Mucosa of descending colon (tissue), 3 donors: ENCODE data around the gene SCT. TPM values are rescaled to one million over a fixed set of nuclear protein-coding genes. Genes with fewer than 3 reads are reported as not detected.
"Not testable (repeated sequence)": the region's sequence is repeated elsewhere in the genome, so short reads cannot be mapped to it uniquely, and the experiment has no call there.

Experiments used
- ATAC-seq: fragments of 200-7000 bp; cut with Tn5 transposase; one replicate; pipeline ENCODE4 v1.9.1; 2020; ENCODE audit warnings: mild to moderate bottlenecking, moderate library complexity
- DNase-seq, 3 donors: peaks; one replicate each; pipeline ENCODE4 v3.0.0-alpha.2; 2020
- H3K36me3 ChIP-seq: fragments of 200-600 bp; one replicate; pipeline ENCODE4 v1.8.0; 2021; ENCODE audit warnings: low read depth, mild to moderate bottlenecking
- H3K4me1 ChIP-seq: fragments of 200-600 bp; one replicate; pipeline ENCODE4 v1.8.0; 2021; ENCODE audit warnings: low read depth, mild to moderate bottlenecking
- H3K4me3 ChIP-seq: fragments of 200-600 bp; one replicate; pipeline ENCODE4 v1.8.0; 2021; ENCODE audit warnings: mild to moderate bottlenecking
- H3K9me3 ChIP-seq: fragments of 200-600 bp; one replicate; pipeline ENCODE4 v1.8.0; 2021; ENCODE audit warnings: mild to moderate bottlenecking
- intact Hi-C, 2 donors: fragments of 100-400 bp; cut with DNase I in 1 of 2; cut with micrococcal nuclease in 1 of 2; formaldehyde crosslinking; loops; one replicate each; pipeline versions ENCODE4 v1.11.0 to v1.11.1; 2022; cut with DNase I, micrococcal nuclease
- total RNA-seq, 3 donors: library from RNA; stranded (reverse); fragmentation: NEBNext Ultra II Directional in 2 of 3; extraction: Animal tissue kit (Norgen Biotek cat#: 25700) in 2 of 3; gene quantifications; one replicate each; pipeline versions ENCODE4 v1.2.1 to v1.2.4, GENCODE V29; 2021 to 2023
- TF ChIP-seq, protein P1 (sequence below): fragments of 200-600 bp; IDR thresholded peaks from one replicate; pipeline ENCODE4 v1.8.0; 2022; ENCODE audit warnings: antibody characterized with exemption, mild to moderate bottlenecking
- donor health status: DM: no; HTN: no; CAD: no; lungs with moderate emphysema.
- donor health status: DM: no; HTN: no; CAD: no.
- donor health status: DM: no; HTN: yes; CAD: no.

SCT gene
- total RNA-seq, 3 donors from 2014 or later: 1.0 TPM; not detected in 1

DNA sequence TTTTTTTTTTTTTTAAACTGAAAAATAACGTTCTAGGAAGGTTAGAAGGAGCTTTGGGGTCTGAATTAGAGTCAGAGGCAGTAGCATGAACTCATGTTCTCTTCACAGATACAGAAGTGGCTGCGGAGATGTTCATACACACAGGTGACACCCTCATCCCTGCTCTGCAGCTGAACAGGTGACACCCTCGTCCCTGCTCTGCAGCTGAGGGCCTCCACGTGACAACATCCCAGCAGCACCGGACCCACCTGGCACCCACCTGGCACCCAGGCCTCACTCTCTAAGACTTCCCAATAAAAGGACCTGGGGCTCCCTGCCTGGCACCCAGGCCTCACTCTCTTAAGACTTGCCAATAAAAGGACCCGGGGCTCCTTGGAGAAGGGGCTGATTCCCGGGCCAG lies 29.9 kb upstream of the SCT start:
- intact Hi-C loops: no loop called here
- no peaks in the 10 kb centered on the region for H3K9me3 ChIP-seq
- TF ChIP-seq, protein P1, sequence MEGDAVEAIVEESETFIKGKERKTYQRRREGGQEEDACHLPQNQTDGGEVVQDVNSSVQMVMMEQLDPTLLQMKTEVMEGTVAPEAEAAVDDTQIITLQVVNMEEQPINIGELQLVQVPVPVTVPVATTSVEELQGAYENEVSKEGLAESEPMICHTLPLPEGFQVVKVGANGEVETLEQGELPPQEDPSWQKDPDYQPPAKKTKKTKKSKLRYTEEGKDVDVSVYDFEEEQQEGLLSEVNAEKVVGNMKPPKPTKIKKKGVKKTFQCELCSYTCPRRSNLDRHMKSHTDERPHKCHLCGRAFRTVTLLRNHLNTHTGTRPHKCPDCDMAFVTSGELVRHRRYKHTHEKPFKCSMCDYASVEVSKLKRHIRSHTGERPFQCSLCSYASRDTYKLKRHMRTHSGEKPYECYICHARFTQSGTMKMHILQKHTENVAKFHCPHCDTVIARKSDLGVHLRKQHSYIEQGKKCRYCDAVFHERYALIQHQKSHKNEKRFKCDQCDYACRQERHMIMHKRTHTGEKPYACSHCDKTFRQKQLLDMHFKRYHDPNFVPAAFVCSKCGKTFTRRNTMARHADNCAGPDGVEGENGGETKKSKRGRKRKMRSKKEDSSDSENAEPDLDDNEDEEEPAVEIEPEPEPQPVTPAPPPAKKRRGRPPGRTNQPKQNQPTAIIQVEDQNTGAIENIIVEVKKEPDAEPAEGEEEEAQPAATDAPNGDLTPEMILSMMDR: no peak
- no peak for ATAC-seq
- no peak for DNase-seq
- no peak overlapping the region for H3K4me3 ChIP-seq
- peaks cover 5% of the 10 kb centered on the region for H3K4me1 ChIP-seq
- no peaks in the 10 kb centered on the region for H3K36me3 ChIP-seq

DNA sequence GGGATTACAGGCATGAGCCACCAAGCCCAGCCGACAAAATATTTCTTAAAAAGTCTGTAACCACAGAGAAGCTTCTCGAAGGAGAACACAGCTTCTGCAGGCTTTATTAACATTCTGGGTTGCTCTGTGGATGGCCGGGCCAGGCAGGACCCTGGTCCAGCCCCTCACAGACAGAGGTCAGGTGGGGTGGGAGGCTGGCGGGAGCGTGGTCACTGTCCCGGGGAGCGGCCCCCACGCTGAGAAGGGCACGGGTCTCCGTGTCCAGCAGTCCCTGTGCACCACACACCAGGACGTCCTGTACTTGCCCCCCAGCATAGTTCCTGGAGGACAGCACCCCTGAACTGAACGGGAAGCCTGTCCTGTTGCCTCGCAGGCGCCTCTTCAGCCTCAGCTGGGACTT lies 29.4 kb upstream of the SCT start:
- intact Hi-C loops: no loop called here

DNA sequence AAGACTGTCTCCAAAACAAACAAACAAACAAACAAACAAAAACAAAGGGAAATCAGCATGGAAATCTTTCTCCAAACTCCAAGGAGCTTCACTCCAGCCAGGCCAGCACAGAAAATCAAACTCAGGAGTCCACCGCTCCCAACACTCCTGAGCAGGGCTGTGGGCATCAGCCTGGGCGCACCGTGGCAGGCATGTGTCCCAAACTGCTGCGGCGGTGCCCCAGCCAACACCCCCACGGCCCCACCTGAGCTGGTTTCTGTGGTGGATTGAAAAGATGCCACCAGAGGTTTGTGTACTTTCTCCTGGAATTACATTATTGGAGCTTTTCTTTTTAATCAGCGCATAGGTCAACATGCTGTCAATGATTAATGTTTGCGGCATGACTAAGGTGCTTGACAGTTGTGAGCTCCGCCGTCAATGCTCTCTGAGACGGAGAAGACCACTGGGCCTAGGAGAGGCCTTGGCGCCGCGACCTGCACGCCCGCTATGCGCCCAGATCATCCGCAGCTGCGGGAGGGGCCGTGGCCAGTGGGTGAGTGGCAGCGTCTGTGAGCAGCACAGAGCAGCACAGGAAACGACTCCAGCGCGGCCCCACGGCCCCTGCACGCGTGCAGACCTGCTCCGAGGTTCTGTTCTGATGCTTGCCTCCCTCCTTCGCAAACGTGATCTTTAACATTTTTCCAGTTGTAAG lies 28.2 kb upstream of the SCT start:
- Histone ChIP-seq H3K36me3 (no peaks in the 10 kb centered on the region), H3K4me3 (no peak overlapping the region), H3K9me3 (no peaks in the 10 kb centered on the region), H3K4me1 (peaks cover 5% of the 10 kb centered on the region)
- TF ChIP-seq, protein P1: no peak
- intact Hi-C loops: no loop called here
- DNase-seq (peak in 1 of 3 donors; percentile 44), ATAC-seq (peak; percentile 81)

More for the DNA sequence above, 29.4 kb upstream of the SCT start:
- Histone ChIP-seq H3K36me3 (no peaks in the 10 kb centered on the region), H3K9me3 (no peaks in the 10 kb centered on the region), H3K4me3 (no peak overlapping the region), H3K4me1 (peaks cover 5% of the 10 kb centered on the region)
- DNase-seq: no peak
- ATAC-seq: no peak
- TF ChIP-seq, protein P1: no peak

DNA sequence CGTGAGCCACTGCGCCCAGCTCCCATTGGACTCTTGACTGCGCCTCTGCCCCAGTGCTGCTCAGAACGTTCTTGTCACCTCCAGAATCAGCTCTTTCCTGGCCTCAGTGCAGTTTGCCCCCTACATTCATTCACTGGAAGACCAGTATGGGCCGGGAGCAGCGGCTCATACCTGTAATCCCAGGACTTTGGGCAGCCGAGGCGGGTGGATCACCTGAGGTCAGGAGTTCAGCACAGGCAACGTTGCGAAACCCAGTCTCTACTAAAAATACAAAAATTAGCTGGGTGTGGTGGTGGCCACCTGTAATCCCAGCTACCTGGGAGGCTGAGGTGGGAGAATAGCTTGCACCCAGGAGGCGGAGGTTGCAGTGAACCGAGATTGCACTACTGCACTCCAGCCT lies 27.5 kb upstream of the SCT start:
- DNase-seq, intact Hi-C loops, H3K9me3 ChIP-seq, H3K36me3 ChIP-seq, H3K4me1 ChIP-seq, H3K4me3 ChIP-seq: not testable (repeated sequence)
- peak; percentile 17 for ATAC-seq

DNA sequence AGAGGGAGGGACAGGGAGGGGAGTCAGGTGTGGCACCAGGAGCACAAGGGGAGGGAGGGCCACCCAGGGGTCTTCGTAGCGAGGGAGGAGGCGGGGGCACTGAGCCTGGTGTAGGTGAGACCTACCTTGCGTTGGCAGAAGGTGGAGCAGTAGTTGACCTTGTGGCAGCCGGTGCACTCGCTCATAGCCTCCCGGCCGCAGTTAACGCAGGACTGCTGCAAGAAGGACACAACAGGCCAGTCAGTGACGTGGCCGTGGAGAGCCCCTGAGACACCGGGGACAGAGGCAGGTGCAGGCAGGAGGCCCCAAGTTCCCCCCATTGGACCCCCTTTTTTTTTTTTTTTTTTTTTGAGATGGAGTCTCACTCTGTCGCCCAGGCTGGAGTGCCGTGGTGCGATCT lies 26.9 kb upstream of the SCT start:
- no peak overlapping the region for H3K4me3 ChIP-seq
- no peak for ATAC-seq
- TF ChIP-seq, protein P1: no peak
- DNase-seq: no peak
- no peaks in the 10 kb centered on the region for H3K9me3 ChIP-seq
- H3K36me3 ChIP-seq: no peaks in the 10 kb centered on the region
- intact Hi-C loops: no loop called here
- peaks cover 5% of the 10 kb centered on the region for H3K4me1 ChIP-seq

DNA sequence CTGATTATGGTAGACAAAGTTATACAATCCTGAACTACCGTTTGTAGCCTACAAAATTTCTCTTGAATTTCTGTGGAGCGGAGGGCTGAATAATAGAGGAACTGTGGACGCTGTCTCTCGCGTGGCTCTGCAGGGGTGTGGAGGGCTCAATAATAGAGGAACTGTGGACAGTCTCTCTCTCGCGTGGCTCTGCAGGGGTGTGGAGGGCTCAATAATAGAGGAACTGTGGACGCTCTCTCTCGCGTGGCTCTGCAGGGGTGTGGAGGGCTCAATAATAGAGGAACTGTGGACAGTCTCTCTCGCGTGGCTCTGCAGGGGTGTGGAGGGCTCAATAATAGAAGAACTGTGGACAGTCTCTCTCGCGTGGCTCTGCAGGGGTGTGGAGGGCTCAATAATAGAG lies 26.2 kb upstream of the SCT start:
- H3K9me3 ChIP-seq, DNase-seq, H3K36me3 ChIP-seq, ATAC-seq, H3K4me1 ChIP-seq, intact Hi-C loops, H3K4me3 ChIP-seq: not testable (repeated sequence)

DNA sequence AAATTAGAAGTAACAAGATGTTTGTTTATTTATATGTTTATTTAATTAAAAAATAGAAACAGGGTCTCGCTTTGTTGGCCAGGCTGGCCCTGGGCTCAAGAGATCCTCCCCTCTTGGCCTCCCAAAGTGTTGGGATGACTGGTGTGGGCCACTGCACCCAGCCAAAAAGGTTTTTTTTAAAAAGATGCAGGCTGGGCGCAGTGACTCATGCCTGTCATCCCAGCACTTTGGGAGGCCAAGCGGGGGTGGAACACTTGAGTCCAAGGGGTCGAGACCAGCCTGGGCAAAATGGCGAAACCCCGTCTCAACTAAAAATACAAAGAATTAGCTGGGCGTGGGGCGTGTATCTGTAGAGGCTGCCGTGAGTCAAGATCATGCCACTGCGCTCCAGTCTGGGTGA lies 23.5 kb upstream of the SCT start:
- Histone ChIP-seq H3K4me1 (peaks cover 5% of the 10 kb centered on the region), H3K9me3 (no peaks in the 10 kb centered on the region), H3K4me3 (no peak overlapping the region), H3K36me3 (no peaks in the 10 kb centered on the region)
- DNase-seq (no peak), ATAC-seq (no peak)
- TF ChIP-seq, protein P1: no peak
- intact Hi-C loops: no loop called here

DNA sequence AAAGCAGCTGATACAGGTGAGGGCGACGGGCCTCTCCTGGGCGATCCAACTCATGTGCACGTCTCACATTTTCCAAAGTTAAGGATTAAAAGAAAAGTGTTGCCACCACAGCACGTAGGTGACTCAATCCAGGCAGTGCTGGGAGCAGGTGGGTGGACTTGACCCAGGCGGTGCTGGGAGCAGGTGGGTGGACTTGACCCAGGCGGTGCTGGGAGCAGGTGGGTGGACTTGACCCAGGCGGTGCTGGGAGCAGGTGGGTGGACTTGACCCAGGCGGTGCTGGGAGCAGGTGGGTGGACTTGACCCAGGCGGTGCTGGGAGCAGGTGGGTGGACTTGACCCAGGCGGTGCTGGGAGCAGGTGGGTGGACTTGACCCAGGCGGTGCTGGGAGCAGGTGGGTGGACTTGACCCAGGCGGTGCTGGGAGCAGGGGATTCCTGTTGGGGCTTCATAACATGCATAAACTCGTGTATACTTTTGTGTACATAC lies 20.7 kb upstream of the SCT start:
- ATAC-seq, H3K9me3 ChIP-seq, H3K4me1 ChIP-seq, intact Hi-C loops, H3K4me3 ChIP-seq, H3K36me3 ChIP-seq, DNase-seq: not testable (repeated sequence)
